ENCODE measurements around the gene PARD3B.

Gene PARD3B

GRCh38 chr2:204611017-204611631 lies 65.8 kb downstream of the PARD3B start:
- FAIRE-seq: no peak
- no peak for TF ChIP-seq POLR2AphosphoS5 (IDR thresholded peaks at IDR 0.05; ENCODE audit: low read depth, low read length)
- TF ChIP-seq TAF1 (IDR thresholded peaks at IDR 0.05; ENCODE audit: low read depth, low read length): no peak
- no peak for TF ChIP-seq POU2F2 (IDR thresholded peaks at IDR 0.05; ENCODE audit: low read depth, low read length)
- TF ChIP-seq POLR2A (IDR thresholded peaks at IDR 0.05; ENCODE audit: low read depth, low read length): no peak
- TF ChIP-seq PAX5 (IDR thresholded peaks at IDR 0.05; ENCODE audit: insufficient read depth, low read length, severe bottlenecking): no peak
- TF ChIP-seq SPI1 (IDR thresholded peaks at IDR 0.05; ENCODE audit: low read depth, low read length): no peak
- DNase-seq (ENCODE audit: insufficient read length, low spot score): no peak

DNA sequence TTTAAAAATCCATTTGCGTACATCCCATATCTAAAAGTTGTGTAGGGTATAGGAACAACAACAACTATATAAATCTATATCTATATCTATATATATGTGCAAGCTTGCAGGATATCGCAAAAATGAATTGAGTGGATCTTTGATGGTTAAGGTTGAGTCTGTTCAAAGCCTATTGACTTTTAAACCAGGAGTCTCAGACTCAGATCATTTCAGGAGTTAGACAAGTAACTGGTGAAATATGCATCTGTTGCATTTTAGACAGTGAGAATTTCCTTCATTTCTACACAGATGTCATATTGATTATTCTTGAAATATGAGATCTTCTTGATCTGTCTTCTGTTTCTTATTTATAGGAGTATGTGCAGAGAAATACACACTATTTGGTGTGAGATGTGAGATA lies 66.5 kb downstream of the PARD3B start:
- FAIRE-seq (no peak), DNase-seq (ENCODE audit: insufficient read length, low spot score) (no peak)
- TF ChIP-seq POLR2AphosphoS5 (IDR thresholded peaks at IDR 0.05; ENCODE audit: low read depth, low read length) (no peak), TAF1 (IDR thresholded peaks at IDR 0.05; ENCODE audit: low read depth, low read length) (no peak), SPI1 (IDR thresholded peaks at IDR 0.05; ENCODE audit: low read depth, low read length) (no peak), POU2F2 (IDR thresholded peaks at IDR 0.05; ENCODE audit: low read depth, low read length) (no peak), POLR2A (IDR thresholded peaks at IDR 0.05; ENCODE audit: low read depth, low read length) (no peak), PAX5 (IDR thresholded peaks at IDR 0.05; ENCODE audit: insufficient read depth, low read length, severe bottlenecking) (no peak)

GRCh38 chr2:204613635-204614034 lies 68.4 kb downstream of the PARD3B start:
- FAIRE-seq (no peak), DNase-seq (ENCODE audit: insufficient read length, low spot score) (no peak)
- TF ChIP-seq SPI1 (IDR thresholded peaks at IDR 0.05; ENCODE audit: low read depth, low read length): no peak
- TF ChIP-seq POLR2AphosphoS5 (IDR thresholded peaks at IDR 0.05; ENCODE audit: low read depth, low read length): no peak
- no peak for TF ChIP-seq POU2F2 (IDR thresholded peaks at IDR 0.05; ENCODE audit: low read depth, low read length)
- TF ChIP-seq PAX5 (IDR thresholded peaks at IDR 0.05; ENCODE audit: insufficient read depth, low read length, severe bottlenecking): no peak
- no peak for TF ChIP-seq TAF1 (IDR thresholded peaks at IDR 0.05; ENCODE audit: low read depth, low read length)
- no peak for TF ChIP-seq POLR2A (IDR thresholded peaks at IDR 0.05; ENCODE audit: low read depth, low read length)

GRCh38 chr2:204615456-204615855 lies 70.2 kb downstream of the PARD3B start:
- no peak for FAIRE-seq
- DNase-seq (ENCODE audit: insufficient read length, low spot score): no peak
- TF ChIP-seq POLR2AphosphoS5 (IDR thresholded peaks at IDR 0.05; ENCODE audit: low read depth, low read length): no peak
- no peak for TF ChIP-seq SPI1 (IDR thresholded peaks at IDR 0.05; ENCODE audit: low read depth, low read length)
- TF ChIP-seq TAF1 (IDR thresholded peaks at IDR 0.05; ENCODE audit: low read depth, low read length): no peak
- no peak for TF ChIP-seq POLR2A (IDR thresholded peaks at IDR 0.05; ENCODE audit: low read depth, low read length)
- TF ChIP-seq POU2F2 (IDR thresholded peaks at IDR 0.05; ENCODE audit: low read depth, low read length): no peak
- no peak for TF ChIP-seq PAX5 (IDR thresholded peaks at IDR 0.05; ENCODE audit: insufficient read depth, low read length, severe bottlenecking)

DNA sequence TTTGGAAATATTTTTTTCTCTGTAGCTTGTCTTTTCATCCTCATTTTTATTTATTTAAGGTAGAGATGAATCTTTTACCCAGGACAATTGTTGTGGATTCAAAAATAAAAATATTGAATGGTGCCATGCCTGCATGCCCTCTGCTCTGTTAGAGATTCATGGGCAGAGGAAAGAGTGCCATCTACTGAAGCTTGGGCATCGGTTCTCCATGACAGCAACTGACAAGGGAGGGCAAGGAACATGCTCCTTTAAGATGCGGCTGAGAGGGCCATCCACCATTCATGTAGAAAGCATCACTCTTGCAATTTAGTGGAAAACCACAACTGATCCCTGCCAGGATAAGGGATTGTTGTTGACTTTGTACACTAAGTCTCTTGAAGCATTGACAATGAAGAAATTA lies 79.9 kb downstream of the PARD3B start:
- DNase-seq (ENCODE audit: insufficient read length, low spot score): no peak
- no peak for TF ChIP-seq POLR2A (IDR thresholded peaks at IDR 0.05; ENCODE audit: low read depth, low read length)
- TF ChIP-seq PAX5 (IDR thresholded peaks at IDR 0.05; ENCODE audit: insufficient read depth, low read length, severe bottlenecking): no peak
- TF ChIP-seq SPI1 (IDR thresholded peaks at IDR 0.05; ENCODE audit: low read depth, low read length): no peak
- no peak for TF ChIP-seq POU2F2 (IDR thresholded peaks at IDR 0.05; ENCODE audit: low read depth, low read length)
- no peak for TF ChIP-seq POLR2AphosphoS5 (IDR thresholded peaks at IDR 0.05; ENCODE audit: low read depth, low read length)
- no peak for FAIRE-seq

GRCh38 chr2:204628926-204629712 lies 83.8 kb downstream of the PARD3B start:
- FAIRE-seq (no peak), DNase-seq (ENCODE audit: insufficient read length, low spot score) (no peak)
- no peak for TF ChIP-seq PAX5 (IDR thresholded peaks at IDR 0.05; ENCODE audit: insufficient read depth, low read length, severe bottlenecking)
- no peak for TF ChIP-seq POLR2AphosphoS5 (IDR thresholded peaks at IDR 0.05; ENCODE audit: low read depth, low read length)
- TF ChIP-seq POU2F2 (IDR thresholded peaks at IDR 0.05; ENCODE audit: low read depth, low read length): no peak
- TF ChIP-seq SPI1 (IDR thresholded peaks at IDR 0.05; ENCODE audit: low read depth, low read length): no peak
- no peak for TF ChIP-seq POLR2A (IDR thresholded peaks at IDR 0.05; ENCODE audit: low read depth, low read length)
- TF ChIP-seq TAF1 (IDR thresholded peaks at IDR 0.05; ENCODE audit: low read depth, low read length): no peak

DNA sequence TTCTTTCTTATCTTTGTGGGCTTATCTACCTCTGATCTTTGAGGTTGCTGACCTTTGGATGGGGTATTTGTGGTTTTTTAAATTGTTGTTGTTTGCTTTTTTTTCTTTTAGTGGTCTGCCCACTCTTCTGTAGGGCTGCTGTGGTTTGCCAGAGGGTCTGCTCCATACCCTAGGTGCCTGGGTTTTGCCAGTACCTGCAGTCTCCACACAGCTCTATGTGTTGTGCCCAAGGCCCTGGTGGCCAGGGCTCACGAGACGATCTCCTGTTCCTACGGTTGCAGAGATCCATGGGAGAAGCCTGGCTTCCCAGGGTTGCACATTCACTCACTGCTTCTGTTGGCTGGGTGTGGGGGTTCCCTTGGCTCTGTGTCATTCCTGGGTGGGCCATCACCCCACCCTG lies 87.1 kb downstream of the PARD3B start:
- FAIRE-seq: no peak
- TF ChIP-seq POU2F2 (IDR thresholded peaks at IDR 0.05; ENCODE audit: low read depth, low read length) (no peak), TAF1 (IDR thresholded peaks at IDR 0.05; ENCODE audit: low read depth, low read length) (no peak), POLR2AphosphoS5 (IDR thresholded peaks at IDR 0.05; ENCODE audit: low read depth, low read length) (no peak), SPI1 (IDR thresholded peaks at IDR 0.05; ENCODE audit: low read depth, low read length) (no peak), POLR2A (IDR thresholded peaks at IDR 0.05; ENCODE audit: low read depth, low read length) (no peak), PAX5 (IDR thresholded peaks at IDR 0.05; ENCODE audit: insufficient read depth, low read length, severe bottlenecking) (no peak)
- DNase-seq (ENCODE audit: insufficient read length, low spot score): no peak

DNA sequence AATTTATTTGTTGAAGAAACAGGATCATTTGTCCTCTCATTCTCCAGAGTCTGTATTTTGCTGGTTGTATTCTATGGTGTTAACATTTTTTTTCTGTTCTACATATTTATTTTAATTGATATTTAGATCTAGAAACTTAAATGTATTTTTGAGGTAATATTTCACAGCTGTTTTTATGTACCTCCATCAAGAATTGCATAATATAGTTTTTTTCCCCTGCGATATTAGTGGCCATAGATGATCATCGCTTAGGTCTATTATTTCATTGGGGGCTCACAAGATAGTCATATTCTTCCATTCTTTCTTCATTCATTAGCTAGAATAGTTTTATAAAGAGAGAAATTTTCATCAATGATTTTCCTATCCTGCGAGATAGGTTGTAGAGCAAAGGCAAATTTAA lies 89.3 kb downstream of the PARD3B start:
- DNase-seq (ENCODE audit: insufficient read length, low spot score) (no peak), FAIRE-seq (no peak)
- TF ChIP-seq SPI1 (IDR thresholded peaks at IDR 0.05; ENCODE audit: low read depth, low read length) (no peak), PAX5 (IDR thresholded peaks at IDR 0.05; ENCODE audit: insufficient read depth, low read length, severe bottlenecking) (no peak), POU2F2 (IDR thresholded peaks at IDR 0.05; ENCODE audit: low read depth, low read length) (no peak), POLR2A (IDR thresholded peaks at IDR 0.05; ENCODE audit: low read depth, low read length) (no peak), TAF1 (IDR thresholded peaks at IDR 0.05; ENCODE audit: low read depth, low read length) (no peak), POLR2AphosphoS5 (IDR thresholded peaks at IDR 0.05; ENCODE audit: low read depth, low read length) (no peak)

- DNase-seq (ENCODE audit: insufficient read length, low spot score) (no peak), FAIRE-seq (no peak)
- TF ChIP-seq SPI1 (IDR thresholded peaks at IDR 0.05; ENCODE audit: low read depth, low read length) (no peak), TAF1 (IDR thresholded peaks at IDR 0.05; ENCODE audit: low read depth, low read length) (no peak), POLR2AphosphoS5 (IDR thresholded peaks at IDR 0.05; ENCODE audit: low read depth, low read length) (no peak), POLR2A (IDR thresholded peaks at IDR 0.05; ENCODE audit: low read depth, low read length) (no peak), POU2F2 (IDR thresholded peaks at IDR 0.05; ENCODE audit: low read depth, low read length) (no peak), PAX5 (IDR thresholded peaks at IDR 0.05; ENCODE audit: insufficient read depth, low read length, severe bottlenecking) (no peak)
These were observed 90.2 kb downstream of the PARD3B start for GRCh38 chr2:204635478-204635877.

Data from GM12891 (cell line).